Measurements from ENCODE around the gene LILRB2.
"Not testable (repeated sequence)": the region's sequence is repeated elsewhere in the genome, so short reads cannot be mapped to it uniquely, and the experiment has no call there.

Gene LILRB2

DNA sequence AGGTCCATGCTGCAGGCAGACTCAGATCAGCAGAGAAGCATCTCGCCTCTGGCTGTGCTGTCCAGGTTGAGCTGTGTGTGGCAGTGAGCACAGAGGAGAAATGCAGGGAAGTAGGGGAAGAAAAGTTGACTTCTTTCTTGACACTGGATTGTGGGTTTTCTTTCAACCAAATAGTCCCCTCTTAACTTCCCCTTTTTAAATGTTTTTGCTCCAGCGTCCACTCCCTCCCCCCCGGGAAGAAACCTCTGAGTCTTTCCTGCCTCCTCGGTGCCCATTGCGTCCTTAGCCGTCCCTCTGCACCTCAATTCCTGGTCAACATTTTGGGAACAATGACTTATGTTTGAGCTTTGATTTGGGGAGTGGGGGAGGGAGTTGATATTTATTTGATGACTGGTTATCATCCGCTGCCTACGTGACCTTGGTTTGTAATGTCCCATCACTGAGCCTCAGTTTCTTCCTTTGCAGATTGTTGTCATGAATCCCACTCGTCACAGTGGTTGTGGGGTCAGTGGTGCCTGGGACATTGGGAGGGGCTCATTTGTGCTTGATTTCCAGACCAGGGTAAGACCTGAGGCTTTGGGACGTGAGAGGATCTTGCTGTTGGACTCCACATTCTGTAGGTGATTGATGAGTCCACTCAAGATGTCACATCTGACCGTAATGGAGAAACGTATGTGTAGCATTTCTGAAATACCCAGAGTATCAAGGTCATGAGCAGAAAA, at the start of gene LILRB2:
Gene LILRB2, minus strand, starts transcription at position 104 of the 722 bp plus-strand sequence. CDS start 614 bp downstream, outside the sequence.
- DNase-seq, result no peak
- intact Hi-C loops (cut with DNase I), result no loop called here

DNA sequence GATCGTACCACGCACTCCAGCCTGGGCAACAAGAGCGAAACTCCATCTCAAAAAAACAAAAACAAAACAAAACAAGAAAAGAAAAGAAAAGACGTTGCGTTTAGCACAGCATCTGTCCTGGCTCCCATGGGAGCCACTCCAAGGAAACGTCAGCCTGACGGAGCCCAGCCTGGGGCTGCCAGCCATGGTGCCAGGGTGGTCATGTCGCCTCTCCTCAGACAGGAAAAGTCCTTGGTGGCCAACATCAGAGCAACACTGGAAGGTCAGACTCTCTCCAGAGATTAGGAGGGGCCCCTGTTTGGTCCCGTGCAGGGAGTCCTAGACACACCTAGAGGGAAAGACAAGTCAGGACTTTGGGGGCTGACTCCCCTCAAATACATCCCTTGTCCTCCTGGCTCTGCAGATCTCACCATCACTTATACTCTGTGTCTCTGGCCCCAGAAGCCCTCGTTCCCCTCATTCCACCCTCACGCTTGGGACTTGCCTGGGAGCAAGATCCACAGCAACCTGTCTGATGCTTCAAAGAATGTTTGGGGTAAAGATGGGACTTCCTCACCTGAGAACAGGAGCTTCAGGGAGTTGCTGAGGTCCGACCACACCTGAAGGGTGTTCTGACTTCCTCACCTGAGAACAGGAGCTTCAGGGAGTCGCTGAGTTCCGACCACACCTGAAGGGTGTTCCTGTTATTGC, 48.7 kb upstream of the LILRB2 start:
- intact Hi-C loops (cut with DNase I), result no loop called here
- DNase-seq, result no peak

DNA sequence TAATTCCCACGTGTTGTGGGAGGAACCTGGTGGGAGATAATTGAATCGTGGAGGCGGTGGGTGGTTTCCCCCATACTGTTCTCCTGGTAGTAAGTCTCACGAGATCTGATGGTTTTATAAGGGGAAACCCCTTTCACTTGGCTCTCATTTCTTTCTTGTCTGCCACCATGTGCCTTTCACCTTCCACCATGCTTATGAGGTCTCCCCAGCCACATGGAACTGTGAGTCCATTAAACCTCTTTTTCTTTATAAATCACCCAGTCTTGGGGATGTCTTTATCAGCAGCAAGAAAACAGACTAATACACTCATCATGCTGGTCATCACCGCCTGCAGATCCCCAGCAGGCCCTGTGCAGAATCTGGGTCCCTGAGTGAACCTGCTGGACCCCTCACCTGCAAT, 47.9 kb upstream of the LILRB2 start:
- intact Hi-C loops (cut with DNase I); DNase-seq: not testable (repeated sequence)

- intact Hi-C loops (cut with DNase I), result loop anchor here (2.0 kb wide), 1 partner anchor 65 kb away; no protein-coding TSS in a partner anchor
Measured at GRCh38 chr19:54325631-54326030, 44.7 kb upstream of the LILRB2 start.

GRCh38 chr19:54325194-54325621, 44.3 kb upstream of the LILRB2 start:
- DNase-seq, result peak in 2 of 10 donors; percentile 12 to 29

More at GRCh38 chr19:54325631-54326030, 44.7 kb upstream of the LILRB2 start:
- no peak for DNase-seq

DNA sequence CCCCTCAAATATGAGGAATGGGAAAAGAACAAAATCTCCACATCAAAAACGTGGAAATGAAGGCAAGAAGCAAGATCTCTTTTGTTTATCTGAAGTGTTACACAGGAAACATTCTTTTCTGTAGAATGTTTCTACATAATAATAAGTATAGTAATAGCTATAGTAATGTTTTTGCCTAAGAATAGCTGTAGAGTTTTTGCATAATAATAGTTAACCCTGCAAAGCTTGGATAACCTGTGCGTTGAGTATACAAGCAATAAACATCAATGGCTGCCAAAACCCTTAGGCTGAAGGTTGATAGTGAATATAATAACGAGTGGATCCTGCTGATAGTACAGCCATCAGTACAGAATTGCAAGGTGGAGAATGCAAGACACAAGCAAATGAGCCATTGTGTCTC, 43.2 kb upstream of the LILRB2 start:
- intact Hi-C loops (cut with DNase I), result loop anchor here (2.0 kb wide), 1 partner anchor 67 kb away; no protein-coding TSS in a partner anchor
- DNase-seq, result no peak

More at GRCh38 chr19:54325194-54325621, 44.3 kb upstream of the LILRB2 start:
- intact Hi-C loops (cut with DNase I), result loop anchor here (2.0 kb wide), 1 partner anchor 66 kb away; no protein-coding TSS in a partner anchor

DNA sequence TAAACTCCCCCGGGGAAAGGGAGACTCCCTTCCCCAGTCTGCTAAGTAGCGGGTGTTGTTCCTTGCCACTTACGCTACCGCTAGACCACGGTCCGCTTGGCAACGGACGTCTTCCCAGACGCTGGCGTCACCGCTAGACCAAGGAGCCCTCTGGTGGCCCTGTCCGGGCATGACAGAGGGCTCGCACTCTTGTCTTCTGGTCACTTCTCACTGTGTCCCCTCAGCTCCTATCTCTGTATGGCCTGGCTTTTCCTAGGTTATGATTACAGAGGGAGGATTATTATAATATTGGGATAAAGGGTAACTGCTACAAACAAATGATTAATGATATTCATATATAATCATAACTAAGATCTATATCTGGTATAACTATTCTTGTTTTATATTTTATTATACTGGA, 42.0 kb upstream of the LILRB2 start:
- intact Hi-C loops (cut with DNase I), result not testable (repeated sequence)
- DNase-seq, result peak in 2 of 10 donors; percentile 11 to 91

GRCh38 chr19:54322295-54322694, 41.4 kb upstream of the LILRB2 start:
- intact Hi-C loops (cut with DNase I), result not testable (repeated sequence)
- DNase-seq, result peak in 2 of 10 donors; percentile 39 to 72

GRCh38 chr19:54319892-54320670, 39.2 kb upstream of the LILRB2 start:
- intact Hi-C loops (cut with DNase I), result no loop called here
- no peak for DNase-seq

DNA sequence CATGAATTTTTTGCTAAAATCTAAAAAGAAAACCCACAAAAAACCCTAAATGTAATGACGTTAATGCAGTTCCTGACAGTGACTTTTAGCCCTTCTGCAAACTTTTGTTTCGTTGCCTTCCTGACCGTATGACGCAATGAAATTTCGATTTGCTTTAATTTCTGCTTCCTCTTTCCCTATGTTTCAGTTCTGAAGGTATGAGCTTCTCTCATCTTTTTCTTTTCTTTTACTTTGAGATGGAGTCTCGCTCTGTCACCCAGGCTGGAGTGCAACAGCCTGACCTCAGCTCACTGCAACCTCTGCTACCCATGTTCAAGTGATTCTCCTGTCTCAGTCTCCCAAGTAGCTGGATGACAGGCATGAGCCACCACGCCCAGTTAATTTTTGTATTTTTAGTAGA, 38.1 kb upstream of the LILRB2 start:
- DNase-seq, result no peak
- intact Hi-C loops (cut with DNase I), result no loop called here

GRCh38 chr19:54317965-54318240, 37.0 kb upstream of the LILRB2 start:
- peak in 1 of 10 donors; percentile 62 for DNase-seq
- intact Hi-C loops (cut with DNase I), result no loop called here

DNA sequence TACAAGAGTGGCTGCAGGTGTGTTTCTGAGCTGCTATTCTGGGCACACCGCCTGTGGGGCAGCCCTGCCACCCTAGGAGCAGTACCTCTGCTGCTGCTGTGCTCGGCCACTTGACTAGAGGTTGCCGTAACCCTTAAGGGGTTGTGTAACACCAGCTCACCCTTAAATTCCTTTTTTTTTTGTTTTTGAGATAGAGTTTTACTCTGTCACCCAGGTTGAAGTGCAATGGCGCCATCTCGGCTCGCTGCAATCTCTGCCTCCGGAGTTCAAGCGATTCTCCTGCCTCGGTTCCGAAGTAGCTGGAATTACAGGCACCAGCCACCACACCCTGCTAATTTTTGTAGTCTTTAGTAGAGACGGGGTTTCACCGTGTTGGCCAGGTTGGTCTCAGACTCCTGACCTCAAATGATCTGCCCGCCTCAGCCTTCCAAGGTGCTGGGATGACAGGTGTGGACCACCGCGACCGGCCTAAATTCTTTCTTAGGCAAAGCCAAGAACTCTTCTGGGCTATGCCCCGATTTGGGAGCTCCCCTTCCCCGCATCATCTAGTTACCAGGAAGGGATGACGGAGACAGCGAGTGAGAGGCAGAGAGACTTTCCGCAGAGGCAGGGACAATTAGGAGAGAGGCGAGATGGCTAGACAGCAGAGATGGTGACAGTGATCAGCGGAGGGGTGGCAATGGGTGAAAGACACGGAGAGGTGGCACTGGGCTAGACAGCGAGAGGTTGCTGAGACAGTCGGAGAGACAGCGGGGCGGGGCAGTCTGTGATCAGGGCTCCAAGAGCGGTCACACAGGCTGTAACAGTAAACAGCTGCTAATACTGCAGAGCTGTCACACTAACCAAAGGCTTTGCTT, 36.4 kb upstream of the LILRB2 start:
- intact Hi-C loops (cut with DNase I), result no loop called here

DNA sequence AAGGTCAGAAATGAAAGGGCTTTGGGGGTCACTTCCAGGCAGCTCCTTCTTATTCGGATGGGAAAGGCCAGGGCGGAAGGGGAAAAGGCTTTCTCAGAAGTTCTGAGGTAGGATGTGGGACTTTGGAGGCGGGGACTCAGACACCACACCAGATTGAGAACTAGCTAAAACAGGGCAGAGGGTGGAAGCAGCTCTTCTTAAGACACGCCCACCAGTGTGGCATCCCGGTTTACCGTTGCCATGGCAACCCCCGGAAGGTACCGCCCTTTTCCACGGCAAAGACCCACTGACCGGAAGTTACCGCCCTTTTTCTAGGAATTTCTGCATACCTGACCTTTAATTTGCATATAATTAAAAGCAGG, 35.8 kb upstream of the LILRB2 start:
- intact Hi-C loops (cut with DNase I), result no loop called here
- peak in 1 of 10 donors; percentile 67 for DNase-seq

More for the DNA sequence above, 36.4 kb upstream of the LILRB2 start:
- DNase-seq, result peak in 1 of 10 donors; percentile 36

DNA sequence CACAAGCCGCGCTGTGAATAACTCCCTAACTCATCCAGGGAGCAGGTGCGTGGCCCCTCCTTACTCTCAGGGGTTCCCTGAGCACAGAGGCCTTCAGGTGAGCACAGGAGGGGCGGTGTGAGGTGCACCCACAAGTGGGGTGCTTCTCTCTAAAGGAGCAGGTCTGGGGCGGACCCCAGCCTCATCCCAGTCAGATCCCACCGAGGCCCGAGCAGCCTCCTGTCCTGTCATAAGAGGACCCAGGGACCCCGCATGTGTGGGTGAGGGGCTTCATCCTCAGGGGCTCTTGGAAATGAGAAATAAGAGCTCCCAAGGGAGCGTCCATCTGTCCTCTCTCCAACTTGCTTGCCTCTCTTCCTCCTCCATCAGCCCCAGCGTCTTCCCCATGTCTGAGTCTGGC, 35.0 kb upstream of the LILRB2 start:
- peak in 1 of 10 donors; percentile 45 for DNase-seq
- intact Hi-C loops (cut with DNase I), result no loop called here

DNA sequence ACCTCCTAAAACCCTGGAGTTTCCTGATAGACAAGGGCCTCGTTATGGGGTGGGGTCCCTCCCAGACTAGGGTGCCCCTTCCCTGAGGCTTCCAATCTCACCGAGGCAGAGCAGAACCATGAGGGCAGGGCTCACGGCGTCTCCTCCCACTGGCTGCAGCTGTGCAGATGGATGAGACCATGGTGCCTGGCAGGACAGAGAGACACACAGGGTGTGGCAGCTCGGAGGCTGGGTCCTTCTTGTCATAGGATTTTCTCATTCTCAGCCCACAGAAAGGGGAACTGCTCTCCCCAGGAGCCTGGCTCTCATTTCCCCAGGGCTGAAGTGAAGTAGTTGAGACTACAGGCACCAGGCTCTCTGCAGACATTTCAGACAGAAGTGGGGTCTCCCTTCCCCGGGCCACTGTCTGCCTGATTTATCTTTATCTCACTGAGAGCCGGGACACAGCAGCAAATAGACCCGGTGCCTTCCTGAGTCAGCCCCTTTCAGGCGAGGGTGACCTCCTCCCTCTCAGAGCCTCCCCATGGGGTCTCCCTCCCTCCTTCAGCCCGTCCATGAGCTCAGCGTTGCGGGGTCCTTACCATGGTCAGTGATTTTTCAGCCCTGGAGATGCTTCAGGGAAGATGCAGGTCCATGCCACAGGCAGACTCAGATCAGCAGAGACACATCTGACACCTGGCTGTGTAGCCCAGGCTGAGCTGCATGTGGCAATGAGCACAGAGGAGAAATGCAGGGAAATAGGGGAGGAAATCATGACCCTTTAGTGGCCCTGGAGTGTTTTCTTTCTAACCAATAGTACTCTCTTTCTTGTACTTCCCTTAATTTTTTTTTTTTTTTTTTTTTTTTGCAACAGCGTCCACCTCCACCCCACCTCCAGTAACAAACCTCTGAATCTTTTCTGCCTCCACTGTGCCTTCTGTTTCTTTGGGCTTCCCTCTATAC, 31.8 kb upstream of the LILRB2 start, which contains the start of gene LILRA5:
Gene LILRA5, minus strand, starts transcription at position 731 of the 942 bp plus-strand sequence. Its CDS starts 147 bp downstream, at position 584.
- peak in 2 of 10 donors; percentile 17 to 78 for DNase-seq

GRCh38 chr19:54312011-54312410, 31.1 kb upstream of the LILRB2 start:
- DNase-seq, result peak in 1 of 10 donors; percentile 24
- intact Hi-C loops (cut with DNase I), result no loop called here

More for the DNA sequence above, 31.8 kb upstream of the LILRB2 start, which contains the start of gene LILRA5:
- intact Hi-C loops (cut with DNase I), result no loop called here

DNA sequence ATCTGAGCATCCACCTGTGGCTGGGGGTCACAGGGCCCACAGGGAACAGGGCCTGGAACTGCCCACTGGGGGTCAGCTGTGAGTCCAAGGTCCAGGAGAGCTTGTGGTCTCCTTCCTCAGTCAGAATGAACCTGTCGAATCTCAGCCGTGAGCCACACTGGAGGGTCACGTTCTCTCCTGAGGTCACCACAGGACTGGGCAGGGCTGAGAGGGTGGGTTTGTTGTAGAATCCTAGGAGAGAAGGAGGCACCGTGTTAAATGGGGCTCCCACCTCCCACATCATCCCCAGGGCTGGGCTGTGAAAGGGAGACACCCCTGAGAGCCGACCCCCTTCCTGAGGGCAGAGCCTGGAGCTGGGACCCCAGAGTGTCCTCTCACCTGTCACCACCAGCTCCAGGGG, 30.6 kb upstream of the LILRB2 start:
- peak in 1 of 10 donors; percentile 22 for DNase-seq
- intact Hi-C loops (cut with DNase I), result no loop called here

DNA sequence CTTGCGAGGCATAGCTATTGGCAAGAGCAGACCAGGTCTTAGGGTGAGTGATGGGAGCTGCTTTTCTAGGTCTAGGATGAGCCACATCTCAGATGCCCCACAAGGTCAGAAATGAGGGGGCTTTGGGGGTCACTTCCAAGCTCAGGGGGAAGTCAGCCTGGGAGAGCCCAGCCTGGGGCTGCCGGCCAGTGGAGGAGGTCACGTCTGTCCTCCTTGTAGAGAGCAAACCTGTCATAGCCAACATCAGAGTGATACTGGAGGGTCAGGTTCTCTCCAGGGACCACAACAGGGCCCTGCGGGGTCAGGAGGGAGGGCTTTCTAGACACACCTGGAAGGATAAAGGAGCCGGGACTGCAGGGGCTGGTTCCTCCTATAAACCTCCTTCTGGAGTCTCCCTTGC, 29.6 kb upstream of the LILRB2 start:
- peak in 1 of 10 donors; percentile 35 for DNase-seq
- intact Hi-C loops (cut with DNase I), result no loop called here

GRCh38 chr19:54309811-54310210, 28.9 kb upstream of the LILRB2 start:
- intact Hi-C loops (cut with DNase I), result no loop called here

More at GRCh38 chr19:54309811-54310210, 28.9 kb upstream of the LILRB2 start:
- peak in 1 of 10 donors; percentile 39 for DNase-seq
